B cell (primary cell): ENCODE results near the gene TMEM185B.

Source experiments
- CTCF ChIP-seq: fragments of 200-600 bp; IDR thresholded peaks from one replicate; pipeline ENCODE4 v1.8.0; 2022; ENCODE audit warnings: antibody characterized with exemption, mild to moderate bottlenecking
- EZH2 ChIP-seq: IDR thresholded peaks from 2 replicates; pipeline ENCODE4 v1.6.1; 2012; ENCODE audit warnings: borderline replicate concordance, low read depth, mild to moderate bottlenecking, moderate library complexity, low read length; ENCODE audit not compliant: insufficient read depth, poor library complexity, severe bottlenecking

GRCh38 chr2:120265006-120265405, 41.8 kb upstream of the TMEM185B start:
- TF ChIP-seq CTCF (no peak), EZH2 (no peak)
